SK-N-SH (cell line): ENCODE results near the gene ZNF221.

Experiments
- CHD2 ChIP-seq: fragments of 150-350 bp; IDR thresholded peaks from 2 replicates; pipeline ENCODE4 v1.6.1; 2018; ENCODE audit warnings: low read length; ENCODE audit not compliant: partially characterized antibody
- CTCF ChIP-seq: fragments of 200-600 bp; sonication (generic); IDR thresholded peaks from 2 replicates; pipeline ENCODE4 v1.6.1; 2017; ENCODE audit warnings: antibody characterized with exemption, mild to moderate bottlenecking, moderate library complexity
- EP300 ChIP-seq, 2 experiments: IDR thresholded peaks; 2 replicates each; pipeline versions ENCODE4 v1.4.0 to v1.6.1; 2012; ENCODE audit warnings: borderline replicate concordance in 1 of 2, low read depth in 1 of 2, low read length in 1 of 2
- MAX ChIP-seq: IDR thresholded peaks from 2 replicates; pipeline ENCODE4 v1.4.0; 2012; ENCODE audit warnings: low read depth
- REST ChIP-seq: IDR thresholded peaks from 2 replicates; pipeline ENCODE4 v1.6.1; 2012; ENCODE audit warnings: mild to moderate bottlenecking, low read depth, low read length, moderate library complexity
- RFX5 ChIP-seq: IDR thresholded peaks from 2 replicates; pipeline ENCODE4 v1.6.1; 2012; ENCODE audit warnings: mild to moderate bottlenecking, improper control_type of control experiment, low read length
- SMC3 ChIP-seq: IDR thresholded peaks from 2 replicates; pipeline ENCODE4 v1.6.1; 2012; ENCODE audit warnings: low read depth, low read length, improper control_type of control experiment

- TF ChIP-seq CTCF (no peak), RFX5 (0 out of 2 replicates have a peak, but pooled peaks have one; percentile 18), CHD2 (peak; percentile 94), MAX (no peak; the same call in 1 of the 2 replicates), REST (no peak), SMC3 (no peak), EP300 (IDR thresholded peaks at IDR 0.05; ENCODE audit: borderline replicate concordance in 1 of 2, low read depth in 1 of 2, low read length in 1 of 2) (no peak)
Observed at GRCh38 chr19:44002566-44003460, 51.8 kb downstream of the ZNF221 start, which contains the start of gene ZNF230.
